Ishikawa (cell line): Measurements from ENCODE around the gene ARHGEF2.

Source experiments
- CEBPB ChIP-seq: IDR thresholded peaks from 2 replicates; pipeline ENCODE4 v1.6.1; 2012
- CREB1 ChIP-seq: IDR thresholded peaks from 2 replicates; pipeline ENCODE4 v1.6.1; 2012; ENCODE audit warnings: low read depth
- REST ChIP-seq: IDR thresholded peaks from 2 replicates; pipeline ENCODE4 v1.6.1; 2012; ENCODE audit warnings: low read depth, mild to moderate bottlenecking

DNA sequence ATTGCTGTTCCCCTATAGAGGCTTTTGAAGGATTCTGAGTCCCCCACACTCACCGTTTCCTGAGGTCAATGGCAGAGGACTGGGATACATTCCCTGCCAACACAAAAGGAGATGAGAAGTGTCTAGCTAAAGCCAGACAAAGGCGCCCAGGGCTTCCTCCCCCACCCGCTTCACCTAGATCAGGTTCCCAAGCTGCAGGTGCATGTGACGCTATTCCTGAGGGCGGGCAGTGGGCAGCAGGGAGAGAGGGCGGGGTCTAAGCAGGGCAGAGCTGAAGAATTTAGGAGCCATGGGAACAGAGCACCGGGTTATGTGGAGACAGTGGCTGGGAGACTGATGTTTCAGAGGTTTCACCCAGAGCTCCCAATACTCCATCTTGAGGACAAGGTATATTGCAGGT lies 6.0 kb upstream of the ARHGEF2 start:
- TF ChIP-seq CREB1 (no peak), REST (no peak), CEBPB (no peak)
